K562 (cell line): Measurements from ENCODE around the gene NT5DC2. TPM values are rescaled to one million over a fixed set of nuclear protein-coding genes. Genes with fewer than 3 reads are reported as not detected.

Experiments used
- ATAC-seq: fragments of 200-7000 bp; cut with Tn5 transposase; 3 replicates; pipeline ENCODE4 v1.9.1; 2020; ENCODE audit warnings: moderate library complexity
- BruUV-seq: library from RNA; stranded (reverse); fragments of 400-500 nt; replicated peaks from 2 replicates; lab custom pipeline; 2021; lab: Mats Ljungman, UMichigan
- CTCF ChIA-PET: fragments of 300-600 bp; formaldehyde crosslinking; extraction: SDS; loops from one replicate; lab custom pipeline; 2021; ENCODE audit warnings: low intra/inter-chr PET ratio; lab: Yijun Ruan, JAX
- POLR2A ChIA-PET: fragments of 300-600, 350-650 bp; sonication (Branson Sonifier 250); formaldehyde crosslinking; extraction: SDS; loops from one replicate; lab custom pipeline; 2021; ENCODE audit warnings: antibody characterized with exemption, inconsistent platforms; lab: Yijun Ruan, JAX
- DNase-seq, 4 experiments: peaks; one replicate each; pipeline versions ENCODE4 v3.0.0 to v3.0.0-alpha.2; 2011 to 2018; ENCODE audit warnings: low spot score in 3 of 4, mixed read lengths in 3 of 4; ENCODE audit errors: extremely low read depth in 1 of 4
- FAIRE-seq: peaks from 2 replicates; lab custom pipeline; 2011; peaks lifted over from hg19 to GRCh38; lab: Jason Lieb, UNC
- H2AFZ ChIP-seq: 2 replicates; pipeline ENCODE4 v1.6.0; 2011; ENCODE audit warnings: low read depth, low read length, control low read depth, inconsistent platforms
- H3K27ac ChIP-seq: fragments of 200-600 bp; 3 replicates; pipeline ENCODE4 v1.8.0; 2011; ENCODE audit warnings: low read depth, mild to moderate bottlenecking, control low read depth, inconsistent platforms, low read length, moderate library complexity, mixed read lengths; ENCODE audit errors: extremely low read depth
- H3K27me3 ChIP-seq, 2 experiments: fragments of 300-600 bp in 1 of 2; 2 replicates in 1 of 2; 3 replicates in 1 of 2; pipeline versions ENCODE4 v1.6.0 to v1.8.0; 2011; ENCODE audit warnings: inconsistent platforms in 2 of 2, low read length in 2 of 2, mild to moderate bottlenecking in 1 of 2, mixed read lengths in 1 of 2, moderate library complexity in 1 of 2; ENCODE audit not compliant: control insufficient read depth in 2 of 2, insufficient read depth in 2 of 2
- H3K36me3 ChIP-seq: fragments of 300-600 bp; 3 replicates; pipeline ENCODE4 v1.8.0; 2011; ENCODE audit warnings: mild to moderate bottlenecking, low read length, inconsistent platforms; ENCODE audit not compliant: control insufficient read depth, insufficient read depth
- H3K4me1 ChIP-seq, 2 experiments: fragments of 200-600 bp in 1 of 2; replicated peaks in 1 of 2; 2 replicates in 1 of 2; 3 replicates in 1 of 2; pipeline versions ENCODE4 v1.5.1 to v1.8.0; 2011; ENCODE audit warnings: inconsistent platforms in 2 of 2, low read length in 2 of 2, mild to moderate bottlenecking in 1 of 2, mixed read lengths in 1 of 2, moderate library complexity in 1 of 2; ENCODE audit not compliant: control insufficient read depth in 2 of 2, insufficient read depth in 2 of 2
- H3K4me2 ChIP-seq: 2 replicates; pipeline ENCODE4 v1.6.1; 2011; ENCODE audit warnings: low read length, control low read depth, inconsistent platforms, mixed read lengths; ENCODE audit not compliant: insufficient read depth
- H3K4me3 ChIP-seq: fragments of 200-600 bp; sonication (generic), shearing (Covaris generic); 2 replicates; pipeline ENCODE4 v1.5.1; 2016; ENCODE audit warnings: control low read depth, inconsistent platforms
- H3K79me2 ChIP-seq: fragments of 200-600 bp; 3 replicates; pipeline ENCODE4 v1.8.0; 2011; ENCODE audit warnings: low read length, inconsistent platforms; ENCODE audit not compliant: control insufficient read depth, insufficient read depth
- H3K9ac ChIP-seq, 2 experiments: 2 replicates each; pipeline versions ENCODE4 v1.6.0 to v1.6.1; 2011; ENCODE audit warnings: low read depth in 2 of 2, low read length in 2 of 2, control low read depth in 1 of 2, inconsistent platforms in 1 of 2, mild to moderate bottlenecking in 1 of 2, mixed read lengths in 1 of 2; ENCODE audit not compliant: insufficient read depth in 1 of 2
- H3K9me1 ChIP-seq: one replicate; pipeline ENCODE4 v1.6.0; 2011; ENCODE audit warnings: inconsistent platforms, mild to moderate bottlenecking, low read length, moderate library complexity; ENCODE audit not compliant: control insufficient read depth, insufficient read depth
- H3K9me3 ChIP-seq: replicated peaks from 2 replicates; pipeline ENCODE4 v1.5.1; 2011; ENCODE audit warnings: low read depth, low read length, inconsistent platforms; ENCODE audit not compliant: control insufficient read depth, insufficient read depth
- H4K20me1 ChIP-seq: replicated peaks from 2 replicates; pipeline ENCODE4 v1.6.1; 2011; ENCODE audit warnings: low read length, inconsistent platforms, mixed read lengths; ENCODE audit not compliant: control insufficient read depth, insufficient read depth
- CBX5 ChIP-seq: IDR thresholded peaks from 2 replicates; pipeline ENCODE4 v1.6.1; 2014; ENCODE audit warnings: low read depth, borderline replicate concordance
- E2F1 ChIP-seq: sonication (generic); formaldehyde crosslinking; IDR thresholded peaks from 2 replicates; pipeline ENCODE4 v1.8.1; 2023; ENCODE audit warnings: mild to moderate bottlenecking, missing genetic modification reagents, moderate library complexity
- HEY1 ChIP-seq: fragments of 250-450 bp; sonication (Bioruptor Pico); IDR thresholded peaks from 2 replicates; pipeline ENCODE4 v1.5.0; 2020; ENCODE audit warnings: mild to moderate bottlenecking, moderate library complexity, borderline replicate concordance
- KDM1A ChIP-seq, 2 experiments: fragments of 450-650 bp; IDR thresholded peaks; 2 replicates each; pipeline ENCODE4 v1.6.1; 2016; ENCODE audit warnings: mild to moderate bottlenecking in 2 of 2
- SOX6 ChIP-seq: fragments of 450-650 bp; IDR thresholded peaks from 2 replicates; pipeline ENCODE4 v1.6.1; 2014; ENCODE audit warnings: mild to moderate bottlenecking
- TCFL5 ChIP-seq: fragments of 250-450 bp; sonication (Bioruptor Pico); conservative IDR thresholded peaks from 2 replicates; pipeline ENCODE4 v1.6.1; 2021; ENCODE audit warnings: mild to moderate bottlenecking, moderate library complexity, matching md5 sums
- U2AF1 ChIP-seq: fragments of 200-400 bp; formaldehyde crosslinking; optimal IDR thresholded peaks from 2 replicates; pipeline ENCODE3; 2017; ENCODE audit warnings: mild to moderate bottlenecking, low read depth, low read length, moderate library complexity
- ZFX ChIP-seq: sonication (generic); formaldehyde crosslinking; IDR thresholded peaks from 2 replicates; pipeline ENCODE4 v1.8.0; 2022; ENCODE audit warnings: mild to moderate bottlenecking, missing genetic modification reagents, moderate library complexity
- ZNF197 ChIP-seq: fragments of 200-800 bp; sonication (Bioruptor generic); IDR thresholded peaks from 2 replicates; pipeline ENCODE4 v1.6.1; 2016; ENCODE audit warnings: low read depth, missing genetic modification characterization, missing compliant biosample characterization
- ZNF740 ChIP-seq, 3 experiments: fragments of 200-800 bp in 1 of 3; sonication (Bioruptor generic) in 1 of 3; sonication (generic) in 1 of 3; formaldehyde crosslinking in 1 of 3; IDR thresholded peaks; 2 replicates each; pipeline versions ENCODE4 v1.6.1 to v1.8.0; 2016 to 2022; ENCODE audit warnings: mild to moderate bottlenecking in 2 of 3, missing compliant biosample characterization in 2 of 3, missing genetic modification characterization in 2 of 3, missing genetic modification reagents in 1 of 3
- ZNF75A ChIP-seq: fragments of 450-650 bp; formaldehyde crosslinking; IDR thresholded peaks from 2 replicates; pipeline ENCODE4 v1.4.0; 2020; ENCODE audit warnings: mild to moderate bottlenecking
- WGBS: fragments of 100-300 bp; shearing (Covaris generic); methylation state at CpG from one replicate; pipeline ENCODE4 v1.1.6; 2016; ENCODE audit warnings: low coverage, mixed read lengths; ENCODE audit not compliant: insufficient coverage; ENCODE audit errors: missing lambda C conversion rate; 5-methylcytosine and 5-hydroxymethylcytosine counted together
- in situ Hi-C: fragments of 300-500 bp; cut with MboI; formaldehyde crosslinking; loops from 4 replicates; pipeline ENCODE4 v1.15.0; 2018; ENCODE audit warnings: inconsistent platforms, mixed read lengths
- intact Hi-C: fragments of 100-400 bp; cut with micrococcal nuclease; formaldehyde crosslinking; loops from 2 replicates; pipeline ENCODE4 v1.14.2; 2022
- polyA plus RNA-seq, 8 experiments: library from polyadenylated mRNA; depleted of rRNA in 4 of 8; stranded (reverse) in 5 of 8; unstranded in 3 of 8; fragments of >200 nt; fragmentation: Nextera tagmentation in 2 of 8; fragmentation: Illumina TruSeq in 1 of 8; extraction: Ambion mirVana in 2 of 8; extraction: Trizol in 1 of 8; gene quantifications; 2 replicates each; pipeline versions ENCODE4 v1.2.1 to v1.2.3, GENCODE V29; 2011 to 2014; ENCODE audit warnings: inconsistent platforms in 1 of 8, missing spikeins in 1 of 8
- total RNA-seq, 7 experiments: library from RNA; depleted of rRNA in 6 of 7; stranded (reverse); fragments of >200 nt in 6 of 7; fragmentation: Illumina TruSeq in 2 of 7; extraction: Trizol in 2 of 7; gene quantifications; 2 replicates each; pipeline versions ENCODE4 v1.2.1 to v1.2.3, GENCODE V29; 2011 to 2021; ENCODE audit warnings: low replicate concordance in 1 of 7
- TF ChIP-seq, protein P1 (sequence below): sonication (generic); formaldehyde crosslinking; IDR thresholded peaks from 2 replicates; pipeline ENCODE4 v1.9.0; 2022; ENCODE audit warnings: mild to moderate bottlenecking, missing genetic modification reagents
- TF ChIP-seq, protein P2 (sequence below): sonication (generic); formaldehyde crosslinking; IDR thresholded peaks from 2 replicates; pipeline ENCODE4 v1.9.0; 2022; ENCODE audit warnings: mild to moderate bottlenecking, missing genetic modification reagents
- TF ChIP-seq, protein P3 (sequence below): fragments of 150-350 bp; conservative IDR thresholded peaks from 2 replicates; pipeline ENCODE4 v1.6.1; 2014; ENCODE audit warnings: low read length

The NT5DC2 gene
- total and polyA plus RNA-seq, 9 of the 15 experiments (the other 6 are each of a cell fraction or from before 2014, with no cell fraction given) = 25.6 to 168 (median 122) TPM

GRCh38 chr3:52519445-52520140 lies 14.1 kb downstream of the NT5DC2 start:
- ATAC-seq (no peak; the same call in 1 of the 3 replicates), DNase-seq (no peak), FAIRE-seq (no peak)
- Histone ChIP-seq H3K4me2 (peak overlapping the region; percentile 59), H2AFZ (peak overlapping the region; percentile 80), H3K79me2 (no peaks in the 10 kb centered on the region), H3K9ac (peak overlapping the region in 1 of 2 experiments; percentile 82; a peak in 2 of 4 replicates), H3K9me3 (no peaks in the 10 kb centered on the region), H3K27ac (no peak overlapping the region), H3K4me3 (no peak overlapping the region), H3K9me1 (no peaks in the 10 kb centered on the region), H3K36me3 (peaks cover 12% of the 10 kb centered on the region; the same call in 2 of the 3 replicates), H3K27me3 (no peaks in the 10 kb centered on the region), H4K20me1 (no peaks in the 10 kb centered on the region), H3K4me1 (peaks cover 12 to 66% of the 10 kb centered on the region in 2 experiments; a peak in 4 of 5 replicates)
- intact Hi-C loops (no loop called here), in situ Hi-C loops (no loop called here)
- ChIA-PET CTCF (no interaction called here), POLR2A (interaction anchor here (0.7 to 0.8 kb wide), 2 partner anchors 13 to 23 kb away, joined by 3 to 5 read pairs; no protein-coding TSS in a partner anchor)
- no TSS peak for BruUV-seq
- 47% methylated on average over 12 of the region's 22 CpGs for WGBS
- TF ChIP-seq U2AF1 (no peak), HEY1 (CRISPR knock-in tag) (no peak), ZFX (CRISPR knock-in tag) (peak; percentile 1; the same call in 1 of the 2 replicates), KDM1A (IDR thresholded peaks at IDR 0.05) (peak in 1 of 2 experiments; percentile 89; a peak in 1 of 4 replicates), SOX6 (no peak), ZNF740 (CRISPR knock-in tag; IDR thresholded peaks at IDR 0.05) (no peak), ZNF740 (tag; IDR thresholded peaks at IDR 0.05) (no peak), CBX5 (no peak), ZNF75A (CRISPR knock-in tag) (no peak), TCFL5 (CRISPR knock-in tag) (no peak), E2F1 (CRISPR knock-in tag) (no peak), ZNF197 (CRISPR knock-in tag) (no peak)
- TF ChIP-seq, protein P1, sequence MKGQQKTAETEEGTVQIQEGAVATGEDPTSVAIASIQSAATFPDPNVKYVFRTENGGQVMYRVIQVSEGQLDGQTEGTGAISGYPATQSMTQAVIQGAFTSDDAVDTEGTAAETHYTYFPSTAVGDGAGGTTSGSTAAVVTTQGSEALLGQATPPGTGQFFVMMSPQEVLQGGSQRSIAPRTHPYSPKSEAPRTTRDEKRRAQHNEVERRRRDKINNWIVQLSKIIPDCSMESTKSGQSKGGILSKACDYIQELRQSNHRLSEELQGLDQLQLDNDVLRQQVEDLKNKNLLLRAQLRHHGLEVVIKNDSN (CRISPR knock-in tag) = peak; percentile 29; the same call in 1 of the 2 replicates
- TF ChIP-seq, protein P2, sequence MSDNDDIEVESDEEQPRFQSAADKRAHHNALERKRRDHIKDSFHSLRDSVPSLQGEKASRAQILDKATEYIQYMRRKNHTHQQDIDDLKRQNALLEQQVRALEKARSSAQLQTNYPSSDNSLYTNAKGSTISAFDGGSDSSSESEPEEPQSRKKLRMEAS (CRISPR knock-in tag) = peak; percentile 65; the same call in 1 of the 2 replicates
- TF ChIP-seq, protein P3, sequence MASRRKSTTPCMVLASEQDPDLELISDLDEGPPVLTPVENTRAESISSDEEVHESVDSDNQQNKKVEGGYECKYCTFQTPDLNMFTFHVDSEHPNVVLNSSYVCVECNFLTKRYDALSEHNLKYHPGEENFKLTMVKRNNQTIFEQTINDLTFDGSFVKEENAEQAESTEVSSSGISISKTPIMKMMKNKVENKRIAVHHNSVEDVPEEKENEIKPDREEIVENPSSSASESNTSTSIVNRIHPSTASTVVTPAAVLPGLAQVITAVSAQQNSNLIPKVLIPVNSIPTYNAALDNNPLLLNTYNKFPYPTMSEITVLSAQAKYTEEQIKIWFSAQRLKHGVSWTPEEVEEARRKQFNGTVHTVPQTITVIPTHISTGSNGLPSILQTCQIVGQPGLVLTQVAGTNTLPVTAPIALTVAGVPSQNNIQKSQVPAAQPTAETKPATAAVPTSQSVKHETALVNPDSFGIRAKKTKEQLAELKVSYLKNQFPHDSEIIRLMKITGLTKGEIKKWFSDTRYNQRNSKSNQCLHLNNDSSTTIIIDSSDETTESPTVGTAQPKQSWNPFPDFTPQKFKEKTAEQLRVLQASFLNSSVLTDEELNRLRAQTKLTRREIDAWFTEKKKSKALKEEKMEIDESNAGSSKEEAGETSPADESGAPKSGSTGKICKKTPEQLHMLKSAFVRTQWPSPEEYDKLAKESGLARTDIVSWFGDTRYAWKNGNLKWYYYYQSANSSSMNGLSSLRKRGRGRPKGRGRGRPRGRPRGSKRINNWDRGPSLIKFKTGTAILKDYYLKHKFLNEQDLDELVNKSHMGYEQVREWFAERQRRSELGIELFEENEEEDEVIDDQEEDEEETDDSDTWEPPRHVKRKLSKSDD = no peak
